Measurements from ENCODE around the gene C1orf174. TPM values are rescaled to one million over a fixed set of nuclear protein-coding genes. Genes with fewer than 3 reads are reported as not detected.

Gene C1orf174
- total and polyA plus RNA-seq, 4 donors: 10.8 to 19.3 (median 17.6) TPM

- WGBS, 2 donors: 0 to 1% methylated on average over 51 of the region's 51 CpGs
- peaks cover 0 to 4% (median 2%) of the 10 kb centered on the region in 4 donors for H3K9me3 ChIP-seq (ENCODE audit: control insufficient read depth in 4 of 4, insufficient read depth in 3 of 4, low read length in 3 of 4)
- ATAC-seq (ENCODE audit: insufficient read depth, low FRiP score): peak; percentile 91
Observed at GRCh38 chr1:3900969-3901529, 977 bp upstream of the C1orf174 start.

GRCh38 chr1:3899754-3900149, 320 bp downstream of the C1orf174 start:
- TF ChIP-seq CTCF (IDR thresholded peaks at IDR 0.05; ENCODE audit: control extremely low read depth, extremely low read depth): no peak
- H3K9ac ChIP-seq (ENCODE audit: insufficient read depth in 1 of 2, low read length in 2 of 2): peak overlapping the region; percentile 38 to 66
- H3K4me1 ChIP-seq (ENCODE audit: control insufficient read depth in 5 of 5, insufficient read depth in 5 of 5, low read length in 5 of 5): peaks cover 0 to 7% (median 0%) of the 10 kb centered on the region in 5 donors
- H3K36me3 ChIP-seq (ENCODE audit: control insufficient read depth in 4 of 4, insufficient read depth in 4 of 4, low read length in 4 of 4): peaks cover 0 to 10% (median 7%) of the 10 kb centered on the region in 4 donors
- H3K27ac ChIP-seq (ENCODE audit: low read depth in 1 of 2, low read length in 1 of 2): peak overlapping the region; percentile 95 to 99
- 0 to 1% methylated on average over 21 to 26 of the region's 26 CpGs for WGBS, 2 donors
- peaks cover 0 to 4% (median 2%) of the 10 kb centered on the region in 4 donors for H3K9me3 ChIP-seq (ENCODE audit: control insufficient read depth in 4 of 4, insufficient read depth in 3 of 4, low read length in 3 of 4)
- ATAC-seq (ENCODE audit: insufficient read depth, low FRiP score) (no peak), DNase-seq (peak in 1 of 3 donors; percentile 28)
- no peaks in the 10 kb centered on the region for H3K27me3 ChIP-seq (ENCODE audit: control insufficient read depth in 3 of 3, insufficient read depth in 3 of 3, low read length in 2 of 3)
- peak overlapping the region; percentile 90 for H3K4me3 ChIP-seq

More at GRCh38 chr1:3900969-3901529, 977 bp upstream of the C1orf174 start:
- peaks cover 0 to 4% (median 0%) of the 10 kb centered on the region in 5 donors for H3K4me1 ChIP-seq (ENCODE audit: control insufficient read depth in 5 of 5, insufficient read depth in 5 of 5, low read length in 5 of 5)
- H3K36me3 ChIP-seq (ENCODE audit: control insufficient read depth in 4 of 4, insufficient read depth in 4 of 4, low read length in 4 of 4): peaks cover 0 to 4% (median 0%) of the 10 kb centered on the region in 4 donors
- no peak overlapping the region for H3K9ac ChIP-seq (ENCODE audit: insufficient read depth in 1 of 2, low read length in 2 of 2)
- no peak for TF ChIP-seq CTCF (IDR thresholded peaks at IDR 0.05; ENCODE audit: control extremely low read depth, extremely low read depth)
- peak overlapping the region; percentile 71 for H3K4me3 ChIP-seq
- H3K27ac ChIP-seq (ENCODE audit: low read depth in 1 of 2, low read length in 1 of 2): peak overlapping the region; percentile 95 to 99
- peak; percentile 97 to 98 (median 97) for DNase-seq
- no peaks in the 10 kb centered on the region for H3K27me3 ChIP-seq (ENCODE audit: control insufficient read depth in 3 of 3, insufficient read depth in 3 of 3, low read length in 2 of 3)

- Histone ChIP-seq H3K9me3 (ENCODE audit: control insufficient read depth in 4 of 4, insufficient read depth in 3 of 4, low read length in 3 of 4) (peaks cover 0 to 4% (median 2%) of the 10 kb centered on the region in 4 donors), H3K4me1 (ENCODE audit: control insufficient read depth in 5 of 5, insufficient read depth in 5 of 5, low read length in 5 of 5) (peaks cover 0 to 7% (median 0%) of the 10 kb centered on the region in 5 donors), H3K9ac (ENCODE audit: insufficient read depth in 1 of 2, low read length in 2 of 2) (peak overlapping the region; percentile 38 to 66), H3K27me3 (ENCODE audit: control insufficient read depth in 3 of 3, insufficient read depth in 3 of 3, low read length in 2 of 3) (no peaks in the 10 kb centered on the region), H3K4me3 (peak overlapping the region; percentile 90), H3K36me3 (ENCODE audit: control insufficient read depth in 4 of 4, insufficient read depth in 4 of 4, low read length in 4 of 4) (peaks cover 0 to 10% (median 8%) of the 10 kb centered on the region in 4 donors), H3K27ac (ENCODE audit: low read depth in 1 of 2, low read length in 1 of 2) (peak overlapping the region; percentile 95 to 99)
- 40 to 41% methylated on average over 10 of the region's 10 CpGs for WGBS, 2 donors
- ATAC-seq (ENCODE audit: insufficient read depth, low FRiP score) (no peak), DNase-seq (peak in 2 of 3 donors; percentile 29 to 43)
- no peak for TF ChIP-seq CTCF (IDR thresholded peaks at IDR 0.05; ENCODE audit: control extremely low read depth, extremely low read depth)
Observed at GRCh38 chr1:3898994-3899753, 898 bp downstream of the C1orf174 start.
